ENCODE measurements around the gene GAK.

DNA sequence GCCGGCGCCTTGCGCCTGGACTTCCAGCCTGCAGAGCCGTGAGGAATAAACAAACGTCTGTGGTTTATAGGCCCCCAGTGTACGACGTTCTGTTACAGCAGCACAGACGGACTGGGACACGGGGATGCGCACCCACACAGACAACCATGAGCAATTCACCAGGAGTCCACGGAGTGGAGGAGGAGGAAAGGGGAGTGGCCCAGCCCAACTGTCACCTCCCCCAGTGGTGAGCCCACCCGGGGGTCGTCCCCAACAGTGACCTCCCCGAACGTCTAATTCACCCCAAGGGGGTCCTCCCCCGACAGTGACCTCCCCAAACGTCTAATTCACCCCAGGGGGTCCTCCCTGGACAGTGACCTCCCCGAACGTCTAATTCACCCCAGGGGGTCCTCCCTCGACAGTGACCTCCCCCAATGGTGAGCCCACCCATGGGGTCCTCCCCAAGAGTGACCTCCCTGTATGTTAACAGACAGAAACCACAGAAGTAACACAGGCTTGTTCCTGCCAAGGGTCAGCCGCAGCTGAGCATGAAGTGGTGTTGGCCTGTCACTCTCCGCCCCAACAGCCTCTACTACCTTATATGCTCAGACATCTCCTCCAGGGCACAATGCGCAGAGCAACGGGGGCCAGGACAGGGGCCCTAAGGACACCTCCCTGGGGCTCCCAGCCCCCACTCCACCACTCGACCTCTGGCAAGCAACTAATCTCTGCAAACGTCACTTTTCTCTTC lies 6.2 kb downstream of the GAK start:
- TF ChIP-seq, protein P1, sequence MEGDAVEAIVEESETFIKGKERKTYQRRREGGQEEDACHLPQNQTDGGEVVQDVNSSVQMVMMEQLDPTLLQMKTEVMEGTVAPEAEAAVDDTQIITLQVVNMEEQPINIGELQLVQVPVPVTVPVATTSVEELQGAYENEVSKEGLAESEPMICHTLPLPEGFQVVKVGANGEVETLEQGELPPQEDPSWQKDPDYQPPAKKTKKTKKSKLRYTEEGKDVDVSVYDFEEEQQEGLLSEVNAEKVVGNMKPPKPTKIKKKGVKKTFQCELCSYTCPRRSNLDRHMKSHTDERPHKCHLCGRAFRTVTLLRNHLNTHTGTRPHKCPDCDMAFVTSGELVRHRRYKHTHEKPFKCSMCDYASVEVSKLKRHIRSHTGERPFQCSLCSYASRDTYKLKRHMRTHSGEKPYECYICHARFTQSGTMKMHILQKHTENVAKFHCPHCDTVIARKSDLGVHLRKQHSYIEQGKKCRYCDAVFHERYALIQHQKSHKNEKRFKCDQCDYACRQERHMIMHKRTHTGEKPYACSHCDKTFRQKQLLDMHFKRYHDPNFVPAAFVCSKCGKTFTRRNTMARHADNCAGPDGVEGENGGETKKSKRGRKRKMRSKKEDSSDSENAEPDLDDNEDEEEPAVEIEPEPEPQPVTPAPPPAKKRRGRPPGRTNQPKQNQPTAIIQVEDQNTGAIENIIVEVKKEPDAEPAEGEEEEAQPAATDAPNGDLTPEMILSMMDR (IDR thresholded peaks at IDR 0.05), result no peak
- TF ChIP-seq POLR2A (IDR thresholded peaks at IDR 0.05) (no peak), EP300 (IDR thresholded peaks at IDR 0.05) (no peak), POLR2AphosphoS5 (IDR thresholded peaks at IDR 0.05) (no peak)
